Activated T-cell treated with anti-CD3 and anti-CD28 coated beads, Interleukin-2, amount 50 U/mL, for 72 hours (primary cell): Measurements from ENCODE around the gene AP2B1. TPM values are rescaled to one million over a fixed set of nuclear protein-coding genes. Genes with fewer than 3 reads are reported as not detected.

Experiments used
- ATAC-seq, 2 donors: fragments of 150-1000 bp; cut with Tn5 transposase; replicated peaks in 1 of 2; 2 replicates each; pipeline ENCODE4 v1.10.0; 2021; ENCODE audit warnings: moderate library complexity in 2 of 2, mild to moderate bottlenecking in 1 of 2
- DNase-seq, 2 donors: peaks; one replicate each; pipeline ENCODE4 v3.0.0; 2021 to 2022; ENCODE audit warnings: mixed read lengths in 1 of 2
- H3K27ac Mint-ChIP-seq: one replicate; pipeline ENCODE4 v1.8.0; 2022; ENCODE audit warnings: mild to moderate bottlenecking, moderate library complexity, mixed read lengths
- H3K27me3 Mint-ChIP-seq: one replicate; pipeline ENCODE4 v1.8.0; 2022; ENCODE audit warnings: low read depth, mixed read lengths
- H3K36me3 Mint-ChIP-seq, 2 donors: one replicate each; pipeline ENCODE4 v1.8.0; 2022; ENCODE audit warnings: mixed read lengths in 2 of 2, mild to moderate bottlenecking in 1 of 2; ENCODE audit not compliant: insufficient read depth in 2 of 2
- H3K4me1 Mint-ChIP-seq: one replicate; pipeline ENCODE4 v1.8.0; 2022; ENCODE audit warnings: low read depth, mixed read lengths
- H3K4me3 Mint-ChIP-seq, 2 donors: one replicate each; pipeline ENCODE4 v1.8.0; 2022; ENCODE audit warnings: mild to moderate bottlenecking in 2 of 2, mixed read lengths in 2 of 2, moderate library complexity in 2 of 2
- H3K9me3 Mint-ChIP-seq, 2 donors: one replicate each; pipeline ENCODE4 v1.8.0; 2022; ENCODE audit warnings: mixed read lengths in 2 of 2
- total RNA-seq, 2 donors: library from RNA; stranded (reverse); gene quantifications; one replicate each; pipeline ENCODE4 v1.2.3, GENCODE V29; 2022

Gene AP2B1
- total RNA-seq, 2 donors from 2014 or later = 167 to 179 TPM

GRCh38 chr17:35761601-35762000 is 174.5 kb downstream of the AP2B1 start:
- H3K9me3 Mint-ChIP-seq = no peaks in the 10 kb centered on the region
- H3K27me3 Mint-ChIP-seq = no peaks in the 10 kb centered on the region
- peaks cover 8% of the 10 kb centered on the region for H3K4me1 Mint-ChIP-seq
- no peak overlapping the region for H3K27ac Mint-ChIP-seq
- no peak overlapping the region for H3K4me3 Mint-ChIP-seq
- DNase-seq (no peak), ATAC-seq (no peak)
- H3K36me3 Mint-ChIP-seq = peaks cover 0 to 1% of the 10 kb centered on the region in 2 donors

GRCh38 chr17:35763767-35764122 is 176.6 kb downstream of the AP2B1 start:
- Mint-ChIP-seq H3K27ac (no peak overlapping the region), H3K4me3 (peak overlapping the region; percentile 92), H3K4me1 (peaks cover 8% of the 10 kb centered on the region), H3K36me3 (peaks cover 0 to 1% of the 10 kb centered on the region in 2 donors), H3K9me3 (no peaks in the 10 kb centered on the region), H3K27me3 (no peaks in the 10 kb centered on the region)
- DNase-seq = no peak
- ATAC-seq = no peak

- Mint-ChIP-seq H3K27me3 (no peaks in the 10 kb centered on the region), H3K27ac (peak overlapping the region; percentile 52), H3K4me1 (peaks cover 8% of the 10 kb centered on the region), H3K36me3 (peaks cover 0 to 1% of the 10 kb centered on the region in 2 donors), H3K9me3 (no peaks in the 10 kb centered on the region), H3K4me3 (peak overlapping the region; percentile 92)
- ATAC-seq = peak; percentile 91 to 93
- peak; percentile 92 to 95 for DNase-seq
Measured at GRCh38 chr17:35764123-35764991, 177.2 kb downstream of the AP2B1 start.

DNA sequence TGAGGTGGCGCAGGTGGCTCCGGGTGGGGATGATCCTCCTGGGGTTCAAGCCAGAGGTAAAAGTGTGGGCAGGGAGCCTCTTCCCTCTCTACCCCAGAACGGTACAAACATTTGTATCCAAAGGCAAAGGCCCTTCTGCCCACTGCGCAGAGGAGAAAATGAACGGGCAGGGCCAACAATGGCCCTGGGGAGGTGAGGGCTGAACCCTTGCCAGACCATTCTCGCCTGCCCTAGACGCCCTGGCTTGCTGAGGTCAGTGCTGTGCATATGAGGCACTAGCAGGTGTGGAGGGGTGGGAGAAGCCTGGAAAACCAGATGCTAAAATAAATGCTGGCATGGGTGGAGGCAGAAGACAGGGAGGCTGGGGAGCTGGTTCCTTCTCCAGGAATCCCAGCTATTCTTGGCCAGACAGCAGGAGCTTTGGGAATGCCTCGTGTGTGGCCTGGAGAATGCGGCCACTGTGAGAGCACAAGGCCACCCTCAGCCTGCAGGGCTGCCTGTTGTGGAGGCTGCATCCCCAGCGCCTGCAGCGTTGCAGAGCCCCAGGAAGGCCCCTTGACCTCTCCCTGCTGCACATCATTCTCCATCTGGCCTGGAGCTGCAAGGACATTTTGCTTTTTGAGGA is 178.1 kb downstream of the AP2B1 start:
- Mint-ChIP-seq H3K4me3 (peak overlapping the region; percentile 92), H3K4me1 (peaks cover 8% of the 10 kb centered on the region), H3K27ac (no peak overlapping the region), H3K9me3 (no peaks in the 10 kb centered on the region), H3K36me3 (peaks cover 0 to 1% of the 10 kb centered on the region in 2 donors), H3K27me3 (no peaks in the 10 kb centered on the region)
- no peak for ATAC-seq
- DNase-seq = no peak

- Mint-ChIP-seq H3K27me3 (no peaks in the 10 kb centered on the region), H3K4me1 (peaks cover 8% of the 10 kb centered on the region), H3K36me3 (peaks cover 0 to 1% of the 10 kb centered on the region in 2 donors), H3K27ac (no peak overlapping the region), H3K9me3 (no peaks in the 10 kb centered on the region), H3K4me3 (no peak overlapping the region)
- ATAC-seq (no peak), DNase-seq (no peak)
Measured at GRCh38 chr17:35765756-35766488, 178.8 kb downstream of the AP2B1 start.

DNA sequence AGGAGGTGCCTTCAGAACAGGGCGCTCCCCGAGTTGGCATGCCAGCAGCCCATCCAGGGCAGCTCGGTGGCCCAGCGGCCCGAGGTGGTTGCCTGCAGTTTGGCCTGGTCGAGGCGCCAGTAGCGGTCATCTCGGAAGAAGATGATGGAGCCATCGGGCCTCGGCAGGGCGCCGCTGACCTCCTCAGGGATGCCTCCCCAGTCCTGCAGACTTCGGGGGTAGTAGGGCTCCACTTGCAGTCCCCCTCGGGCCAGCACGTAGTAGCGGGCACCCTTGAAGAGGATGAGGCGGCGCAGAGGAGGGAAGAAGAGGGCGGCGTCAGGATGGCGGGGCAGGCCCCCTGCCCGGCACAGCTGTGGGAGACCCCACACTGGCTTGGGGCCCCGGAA is 179.4 kb downstream of the AP2B1 start:
- Mint-ChIP-seq H3K27ac (no peak overlapping the region), H3K27me3 (no peaks in the 10 kb centered on the region), H3K4me1 (peaks cover 8% of the 10 kb centered on the region), H3K9me3 (no peaks in the 10 kb centered on the region), H3K36me3 (peaks cover 0 to 1% of the 10 kb centered on the region in 2 donors), H3K4me3 (no peak overlapping the region)
- no peak for ATAC-seq
- no peak for DNase-seq

GRCh38 chr17:35766903-35767510 is 179.9 kb downstream of the AP2B1 start:
- peaks cover 8% of the 10 kb centered on the region for H3K4me1 Mint-ChIP-seq
- no peak overlapping the region for H3K4me3 Mint-ChIP-seq
- peaks cover 3% of the 10 kb centered on the region for H3K27me3 Mint-ChIP-seq
- peaks cover 0 to 1% of the 10 kb centered on the region in 2 donors for H3K36me3 Mint-ChIP-seq
- no peak for ATAC-seq
- no peak overlapping the region for H3K27ac Mint-ChIP-seq
- no peak for DNase-seq
- no peaks in the 10 kb centered on the region for H3K9me3 Mint-ChIP-seq

DNA sequence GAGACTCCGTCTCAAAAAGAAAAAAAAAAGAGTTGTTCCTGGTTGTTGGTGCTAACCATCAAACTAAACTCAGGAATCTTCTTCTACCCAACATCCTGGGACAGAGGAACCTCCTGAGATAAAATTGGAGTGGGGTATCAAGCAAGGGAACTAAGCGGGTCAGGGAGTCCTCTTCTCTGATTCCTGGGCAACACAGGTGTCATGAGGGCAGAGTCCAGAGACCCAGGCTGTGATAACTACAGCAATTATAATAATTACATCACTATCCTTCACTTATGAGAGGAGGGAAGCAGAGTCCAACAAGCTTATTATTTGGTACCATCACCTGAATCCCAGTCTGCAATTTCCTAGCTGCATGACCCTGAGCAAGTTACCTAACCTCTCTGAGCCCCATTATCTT is 181.7 kb downstream of the AP2B1 start:
- DNase-seq (no peak), ATAC-seq (no peak)
- Mint-ChIP-seq H3K4me3 (no peak overlapping the region), H3K9me3 (no peaks in the 10 kb centered on the region), H3K27me3 (peaks cover 7% of the 10 kb centered on the region), H3K36me3 (peaks cover 0 to 1% of the 10 kb centered on the region in 2 donors), H3K27ac (no peak overlapping the region), H3K4me1 (peaks cover 8% of the 10 kb centered on the region)

DNA sequence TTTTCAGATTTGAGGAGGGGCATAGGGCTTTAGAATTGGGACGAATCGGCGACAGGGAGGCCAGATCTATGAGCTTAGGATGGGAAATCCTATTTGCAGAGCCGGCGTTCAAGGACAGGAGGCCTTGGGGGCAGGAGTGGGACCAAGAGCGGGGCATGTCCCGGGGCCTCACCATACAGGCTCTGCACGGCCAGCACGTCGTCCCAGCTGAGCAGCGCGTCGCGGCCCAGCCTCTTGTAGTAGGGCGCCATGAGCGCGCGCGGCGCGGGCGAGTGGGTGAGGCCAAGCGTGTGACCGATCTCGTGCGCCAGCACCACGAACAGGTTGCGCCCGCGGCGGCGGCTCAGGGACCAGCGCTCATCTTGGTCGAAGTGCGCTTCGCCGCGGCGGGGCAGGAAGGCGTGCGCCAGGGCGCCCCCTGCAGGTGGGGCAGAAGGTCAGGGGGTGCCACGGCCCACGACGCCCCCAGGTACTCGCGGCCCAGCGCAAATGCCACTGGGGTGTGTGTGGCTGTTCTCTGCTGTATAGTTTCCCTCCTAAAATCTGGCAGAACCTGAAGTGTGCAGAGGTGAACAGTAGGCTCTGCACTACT is 182.9 kb downstream of the AP2B1 start:
- H3K9me3 Mint-ChIP-seq = no peaks in the 10 kb centered on the region

GRCh38 chr17:35773129-35773528 is 186.0 kb downstream of the AP2B1 start:
- Mint-ChIP-seq H3K27me3 (peaks cover 13% of the 10 kb centered on the region), H3K27ac (no peak overlapping the region), H3K4me3 (no peak overlapping the region), H3K4me1 (no peaks in the 10 kb centered on the region), H3K36me3 (no peaks in the 10 kb centered on the region), H3K9me3 (no peaks in the 10 kb centered on the region)
- ATAC-seq (no peak), DNase-seq (no peak)

More for the DNA sequence above, 182.9 kb downstream of the AP2B1 start:
- ATAC-seq (no peak), DNase-seq (no peak)
- H3K27me3 Mint-ChIP-seq = peaks cover 7% of the 10 kb centered on the region
- peaks cover 3% of the 10 kb centered on the region for H3K4me1 Mint-ChIP-seq
- H3K36me3 Mint-ChIP-seq = no peaks in the 10 kb centered on the region
- no peak overlapping the region for H3K4me3 Mint-ChIP-seq
- no peak overlapping the region for H3K27ac Mint-ChIP-seq

- ATAC-seq = no peak
- Mint-ChIP-seq H3K4me1 (no peaks in the 10 kb centered on the region), H3K27me3 (peaks cover 15% of the 10 kb centered on the region), H3K27ac (no peak overlapping the region), H3K9me3 (no peaks in the 10 kb centered on the region), H3K4me3 (no peak overlapping the region), H3K36me3 (no peaks in the 10 kb centered on the region)
- DNase-seq = no peak
Measured at GRCh38 chr17:35773679-35774425, 186.7 kb downstream of the AP2B1 start.

DNA sequence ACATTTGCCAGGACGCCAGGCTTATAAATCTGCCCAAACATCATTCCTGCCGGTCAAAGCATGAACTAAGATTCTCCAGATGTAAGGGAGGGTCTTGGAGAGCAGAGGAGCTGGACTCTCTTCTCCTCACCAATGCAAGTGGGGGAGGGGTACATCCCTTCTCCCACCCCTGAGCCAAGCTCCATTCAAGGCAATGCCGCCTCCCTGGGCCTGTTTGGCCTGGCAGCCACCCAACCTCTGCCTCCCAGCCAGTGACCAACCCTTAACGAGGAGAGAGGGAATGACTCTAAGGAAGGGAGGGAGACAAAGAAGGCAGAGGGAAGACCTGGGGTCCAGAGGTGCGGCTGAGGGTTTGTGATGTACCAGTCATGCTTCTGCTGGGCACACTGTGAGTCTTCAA is 187.4 kb downstream of the AP2B1 start:
- DNase-seq = no peak

More for the DNA sequence above, 187.4 kb downstream of the AP2B1 start:
- no peaks in the 10 kb centered on the region for H3K9me3 Mint-ChIP-seq
- H3K4me3 Mint-ChIP-seq = no peak overlapping the region
- H3K27me3 Mint-ChIP-seq = peaks cover 15% of the 10 kb centered on the region
- no peak overlapping the region for H3K27ac Mint-ChIP-seq
- no peaks in the 10 kb centered on the region for H3K4me1 Mint-ChIP-seq
- no peaks in the 10 kb centered on the region for H3K36me3 Mint-ChIP-seq
- ATAC-seq = no peak
